Activated T-helper 17 cell treated with anti-CD3 and anti-CD28 coated beads, Interleukin-2, amount 50 U/mL, for 72 hours (primary cell): ENCODE data around the gene WEE2. TPM values are rescaled to one million over a fixed set of nuclear protein-coding genes. Genes with fewer than 3 reads are reported as not detected.
"Not testable (repeated sequence)": the region's sequence is repeated elsewhere in the genome, so short reads cannot be mapped to it uniquely, and the experiment has no call there.

ENCODE experiments used
- ATAC-seq: fragments of 150-1000 bp; cut with Tn5 transposase; replicated peaks from 2 replicates; pipeline ENCODE4 v1.10.0; 2021; ENCODE audit warnings: mild to moderate bottlenecking, moderate library complexity
- H3K27ac Mint-ChIP-seq: one replicate; pipeline ENCODE4 v1.8.0; 2022; ENCODE audit warnings: mixed read lengths
- H3K27me3 Mint-ChIP-seq: one replicate; pipeline ENCODE4 v1.8.0; 2022; ENCODE audit warnings: mixed read lengths
- H3K36me3 Mint-ChIP-seq: one replicate; pipeline ENCODE4 v1.8.0; 2022; ENCODE audit warnings: low read depth, mild to moderate bottlenecking, mixed read lengths
- H3K4me1 Mint-ChIP-seq: one replicate; pipeline ENCODE4 v1.8.0; 2022; ENCODE audit warnings: mixed read lengths
- H3K4me3 Mint-ChIP-seq: one replicate; pipeline ENCODE4 v1.8.0; 2022; ENCODE audit warnings: mild to moderate bottlenecking, mixed read lengths
- H3K9me3 Mint-ChIP-seq: one replicate; pipeline ENCODE4 v1.8.0; 2022; ENCODE audit warnings: mixed read lengths
- total RNA-seq, 2 donors: library from RNA; stranded (reverse); gene quantifications; one replicate each; pipeline ENCODE4 v1.2.3, GENCODE V29; 2022

WEE2 gene
- total RNA-seq, 2 donors from 2014 or later: 0.13 TPM; not detected in 1

GRCh38 chr7:141679014-141679413 is 29.1 kb upstream of the WEE2 start:
- H3K4me3 Mint-ChIP-seq: peak overlapping the region; percentile 16
- peaks cover 61% of the 10 kb centered on the region for H3K36me3 Mint-ChIP-seq
- peaks cover 11% of the 10 kb centered on the region for H3K4me1 Mint-ChIP-seq
- peak overlapping the region; percentile 56 for H3K27ac Mint-ChIP-seq
- peak; percentile 86 for ATAC-seq
- no peaks in the 10 kb centered on the region for H3K27me3 Mint-ChIP-seq
- no peaks in the 10 kb centered on the region for H3K9me3 Mint-ChIP-seq

GRCh38 chr7:141685285-141686023 is 22.7 kb upstream of the WEE2 start:
- no peaks in the 10 kb centered on the region for H3K9me3 Mint-ChIP-seq
- H3K4me3 Mint-ChIP-seq: no peak overlapping the region
- H3K4me1 Mint-ChIP-seq: peaks cover 5% of the 10 kb centered on the region
- peaks cover 64% of the 10 kb centered on the region for H3K36me3 Mint-ChIP-seq
- no peaks in the 10 kb centered on the region for H3K27me3 Mint-ChIP-seq
- no peak for ATAC-seq
- H3K27ac Mint-ChIP-seq: no peak overlapping the region

- no peak for ATAC-seq
- H3K4me1 Mint-ChIP-seq: peaks cover 5% of the 10 kb centered on the region
Measured at GRCh38 chr7:141686074-141686473, 22.1 kb upstream of the WEE2 start.

GRCh38 chr7:141686670-141687069 is 21.5 kb upstream of the WEE2 start:
- ATAC-seq: no peak
- H3K4me3 Mint-ChIP-seq: no peak overlapping the region
- no peaks in the 10 kb centered on the region for H3K27me3 Mint-ChIP-seq
- H3K4me1 Mint-ChIP-seq: peaks cover 5% of the 10 kb centered on the region
- peaks cover 52% of the 10 kb centered on the region for H3K36me3 Mint-ChIP-seq
- H3K27ac Mint-ChIP-seq: no peak overlapping the region
- no peaks in the 10 kb centered on the region for H3K9me3 Mint-ChIP-seq

More at GRCh38 chr7:141686074-141686473, 22.1 kb upstream of the WEE2 start:
- Mint-ChIP-seq H3K4me3 (no peak overlapping the region), H3K27ac (no peak overlapping the region), H3K36me3 (peaks cover 58% of the 10 kb centered on the region), H3K9me3 (no peaks in the 10 kb centered on the region), H3K27me3 (no peaks in the 10 kb centered on the region)

- Mint-ChIP-seq H3K4me3 (no peak overlapping the region), H3K36me3 (peaks cover 38% of the 10 kb centered on the region), H3K9me3 (no peaks in the 10 kb centered on the region), H3K27ac (no peak overlapping the region), H3K4me1 (peaks cover 5% of the 10 kb centered on the region), H3K27me3 (no peaks in the 10 kb centered on the region)
- ATAC-seq: no peak
Measured at GRCh38 chr7:141688043-141688442, 20.1 kb upstream of the WEE2 start.

GRCh38 chr7:141689072-141689825 is 18.9 kb upstream of the WEE2 start:
- ATAC-seq, H3K27me3 Mint-ChIP-seq, H3K4me3 Mint-ChIP-seq, H3K9me3 Mint-ChIP-seq, H3K27ac Mint-ChIP-seq, H3K4me1 Mint-ChIP-seq: not testable (repeated sequence)
- peaks cover 28% of the 10 kb centered on the region for H3K36me3 Mint-ChIP-seq

- no peaks in the 10 kb centered on the region for H3K9me3 Mint-ChIP-seq
- H3K27ac Mint-ChIP-seq: no peak overlapping the region
- H3K27me3 Mint-ChIP-seq: no peaks in the 10 kb centered on the region
- H3K4me1 Mint-ChIP-seq: peaks cover 24% of the 10 kb centered on the region
- peaks cover 7% of the 10 kb centered on the region for H3K36me3 Mint-ChIP-seq
- H3K4me3 Mint-ChIP-seq: no peak overlapping the region
- ATAC-seq: no peak
Measured at GRCh38 chr7:141691540-141691939, 16.6 kb upstream of the WEE2 start.

GRCh38 chr7:141691961-141692360 is 16.2 kb upstream of the WEE2 start:
- Mint-ChIP-seq H3K27me3 (no peaks in the 10 kb centered on the region), H3K9me3 (no peaks in the 10 kb centered on the region), H3K27ac (no peak overlapping the region), H3K4me3 (no peak overlapping the region), H3K36me3 (peaks cover 2% of the 10 kb centered on the region), H3K4me1 (peaks cover 26% of the 10 kb centered on the region)
- no peak for ATAC-seq

GRCh38 chr7:141693082-141693481 is 15.1 kb upstream of the WEE2 start:
- ATAC-seq: no peak
- Mint-ChIP-seq H3K27me3 (no peaks in the 10 kb centered on the region), H3K4me3 (no peak overlapping the region), H3K9me3 (no peaks in the 10 kb centered on the region), H3K36me3 (peaks cover 3% of the 10 kb centered on the region), H3K27ac (no peak overlapping the region), H3K4me1 (peaks cover 29% of the 10 kb centered on the region)

- ATAC-seq: no peak
- Mint-ChIP-seq H3K9me3 (no peaks in the 10 kb centered on the region), H3K4me1 (peaks cover 57% of the 10 kb centered on the region), H3K27me3 (no peaks in the 10 kb centered on the region), H3K36me3 (peaks cover 19% of the 10 kb centered on the region), H3K4me3 (no peak overlapping the region), H3K27ac (no peak overlapping the region)
Measured at GRCh38 chr7:141695803-141696289, 12.3 kb upstream of the WEE2 start.

- H3K27me3 Mint-ChIP-seq: no peaks in the 10 kb centered on the region
- H3K4me1 Mint-ChIP-seq: peaks cover 58% of the 10 kb centered on the region
- no peak for ATAC-seq
Measured at GRCh38 chr7:141696348-141696747, 11.8 kb upstream of the WEE2 start.

GRCh38 chr7:141697211-141697871 is 10.8 kb upstream of the WEE2 start:
- no peak overlapping the region for H3K4me3 Mint-ChIP-seq
- no peak for ATAC-seq
- no peaks in the 10 kb centered on the region for H3K9me3 Mint-ChIP-seq
- H3K27ac Mint-ChIP-seq: no peak overlapping the region
- H3K4me1 Mint-ChIP-seq: peaks cover 58% of the 10 kb centered on the region
- H3K36me3 Mint-ChIP-seq: peaks cover 19% of the 10 kb centered on the region
- H3K27me3 Mint-ChIP-seq: no peaks in the 10 kb centered on the region

More at GRCh38 chr7:141696348-141696747, 11.8 kb upstream of the WEE2 start:
- Mint-ChIP-seq H3K9me3 (no peaks in the 10 kb centered on the region), H3K4me3 (no peak overlapping the region), H3K27ac (no peak overlapping the region), H3K36me3 (peaks cover 19% of the 10 kb centered on the region)

GRCh38 chr7:141698247-141699015 is 9.7 kb upstream of the WEE2 start:
- peaks cover under 1% of the 10 kb centered on the region for H3K27me3 Mint-ChIP-seq
- H3K27ac Mint-ChIP-seq: peak overlapping the region; percentile 67
- no peaks in the 10 kb centered on the region for H3K9me3 Mint-ChIP-seq
- peak overlapping the region; percentile 91 for H3K4me3 Mint-ChIP-seq
- peaks cover 57% of the 10 kb centered on the region for H3K4me1 Mint-ChIP-seq
- H3K36me3 Mint-ChIP-seq: peaks cover 19% of the 10 kb centered on the region
- no peak for ATAC-seq

GRCh38 chr7:141699860-141700259 is 8.3 kb upstream of the WEE2 start:
- H3K27ac Mint-ChIP-seq: peak overlapping the region; percentile 73
- H3K4me1 Mint-ChIP-seq: peaks cover 50% of the 10 kb centered on the region
- H3K4me3 Mint-ChIP-seq: peak overlapping the region; percentile 91
- H3K9me3 Mint-ChIP-seq: no peaks in the 10 kb centered on the region
- no peak for ATAC-seq
- H3K36me3 Mint-ChIP-seq: peaks cover 19% of the 10 kb centered on the region
- H3K27me3 Mint-ChIP-seq: peaks cover 3% of the 10 kb centered on the region
